Neural cell (in vitro differentiated cells): ENCODE measurements around the gene RFX8. TPM values are rescaled to one million over a fixed set of nuclear protein-coding genes. Genes with fewer than 3 reads are reported as not detected.

ENCODE experiments used
- H2AFZ ChIP-seq: fragments of 200-600, 300-800 bp; sonication (generic), shearing (Covaris generic); 2 replicates; pipeline ENCODE4 v1.6.0; 2014; ENCODE audit warnings: low read depth, mild to moderate bottlenecking, antibody characterized with exemption, low read length, moderate library complexity
- H3F3A ChIP-seq: fragments of 200-600 bp; shearing (Covaris generic); 2 replicates; pipeline ENCODE4 v1.6.1; 2016; ENCODE audit warnings: mild to moderate bottlenecking, moderate library complexity, mixed read lengths, antibody characterized with exemption, low read length; ENCODE audit not compliant: insufficient read depth, poor library complexity, severe bottlenecking
- H3K27ac ChIP-seq: fragments of 200-600, 300-800 bp; sonication (generic), shearing (Covaris generic); 2 replicates; pipeline ENCODE4 v1.5.1; 2014; ENCODE audit warnings: mild to moderate bottlenecking, low read length, moderate library complexity
- H3K27me3 ChIP-seq: fragments of 300-800, 200-600 bp; sonication (generic), shearing (Covaris generic); 2 replicates; pipeline ENCODE4 v1.6.0; 2014; ENCODE audit warnings: mild to moderate bottlenecking, low read depth, low read length, moderate library complexity; ENCODE audit not compliant: insufficient read depth
- H3K36me3 ChIP-seq: fragments of 300-800, 200-600 bp; sonication (generic), shearing (Covaris generic); 2 replicates; pipeline ENCODE4 v1.5.1; 2014; ENCODE audit warnings: mild to moderate bottlenecking, antibody characterized with exemption, low read length, moderate library complexity; ENCODE audit not compliant: insufficient read depth
- H3K4me2 ChIP-seq: fragments of 300-800, 200-600 bp; sonication (generic), shearing (Covaris generic); 2 replicates; pipeline ENCODE4 v1.6.0; 2014; ENCODE audit warnings: mild to moderate bottlenecking, low read length
- H3K4me3 ChIP-seq: fragments of 300-800, 200-600 bp; sonication (generic), shearing (Covaris generic); 2 replicates; pipeline ENCODE4 v1.5.1; 2014; ENCODE audit warnings: mild to moderate bottlenecking, low read length, moderate library complexity
- H3K79me2 ChIP-seq: fragments of 200-600 bp; shearing (Covaris generic); replicated peaks from 2 replicates; pipeline ENCODE4 v1.6.0; 2014; ENCODE audit warnings: mild to moderate bottlenecking, low read length, moderate library complexity; ENCODE audit not compliant: insufficient read depth
- H3K9ac ChIP-seq: fragments of 300-800, 200-600 bp; sonication (generic), shearing (Covaris generic); 2 replicates; pipeline ENCODE4 v1.6.1; 2016; ENCODE audit warnings: mild to moderate bottlenecking, low read length, mixed read lengths
- H3K9me2 ChIP-seq: fragments of 200-600 bp; shearing (Covaris generic); 2 replicates; pipeline ENCODE4 v1.6.1; 2016; ENCODE audit warnings: mild to moderate bottlenecking, low read length, mixed read lengths; ENCODE audit not compliant: insufficient read depth
- H3K9me3 ChIP-seq: fragments of 200-600, 300-800 bp; sonication (generic), shearing (Covaris generic); 2 replicates; pipeline ENCODE4 v1.6.1; 2016; ENCODE audit warnings: mild to moderate bottlenecking, mixed run types, low read length, moderate library complexity, mixed read lengths
- H4K20me1 ChIP-seq: fragments of 200-600 bp; shearing (Covaris generic); 2 replicates; pipeline ENCODE4 v1.6.1; 2016; ENCODE audit warnings: mild to moderate bottlenecking, mixed run types; ENCODE audit not compliant: insufficient read depth
- EP300 ChIP-seq: fragments of 450-650 bp; conservative IDR thresholded peaks from 2 replicates; pipeline ENCODE4 v1.6.1; 2014; ENCODE audit warnings: antibody characterized with exemption, mild to moderate bottlenecking, moderate library complexity; ENCODE audit not compliant: poor library complexity, severe bottlenecking
- EZH2 ChIP-seq: fragments of 200-600, 300-800 bp; shearing (Covaris generic), sonication (generic); IDR thresholded peaks from 2 replicates; pipeline ENCODE4 v1.6.1; 2014; ENCODE audit warnings: antibody characterized with exemption, low read length, borderline replicate concordance, mild to moderate bottlenecking; ENCODE audit not compliant: insufficient read depth, poor library complexity, severe bottlenecking
- MXI1 ChIP-seq: fragments of 450-650 bp; conservative IDR thresholded peaks from 2 replicates; pipeline ENCODE4 v1.6.1; 2014; ENCODE audit warnings: antibody characterized with exemption, mild to moderate bottlenecking; ENCODE audit not compliant: poor library complexity, severe bottlenecking
- POLR2AphosphoS5 ChIP-seq: IDR thresholded peaks from 2 replicates; pipeline ENCODE4 v1.6.1; 2012
- RAD21 ChIP-seq: fragments of 450-650 bp; conservative IDR thresholded peaks from 2 replicates; pipeline ENCODE4 v1.6.1; 2014; ENCODE audit warnings: antibody characterized with exemption, mild to moderate bottlenecking, moderate library complexity
- SMC3 ChIP-seq: fragments of 450-650 bp; conservative IDR thresholded peaks from 2 replicates; pipeline ENCODE4 v1.6.1; 2014; ENCODE audit warnings: antibody characterized with exemption, mild to moderate bottlenecking, moderate library complexity; ENCODE audit not compliant: poor library complexity
- TAF1 ChIP-seq: IDR thresholded peaks from 2 replicates; pipeline ENCODE4 v1.6.1; 2012; ENCODE audit warnings: low read depth
- polyA plus RNA-seq: library from polyadenylated mRNA; depleted of rRNA; stranded (reverse); fragments of >200 nt; gene quantifications from 2 replicates; pipeline ENCODE4 v1.2.3, GENCODE V29; 2014
- TF ChIP-seq, protein P1 (sequence below): IDR thresholded peaks from 2 replicates; pipeline ENCODE4 v1.6.1; 2012; ENCODE audit warnings: borderline replicate concordance
- TF ChIP-seq, protein P2 (sequence below): fragments of 450-650 bp; IDR thresholded peaks from 2 replicates; pipeline ENCODE4 v1.5.1; 2014; ENCODE audit warnings: antibody characterized with exemption, mild to moderate bottlenecking, moderate library complexity; ENCODE audit not compliant: poor library complexity, severe bottlenecking

The RFX8 gene
- polyA plus RNA-seq, 1 donor from 2014 or later, result not detected

DNA sequence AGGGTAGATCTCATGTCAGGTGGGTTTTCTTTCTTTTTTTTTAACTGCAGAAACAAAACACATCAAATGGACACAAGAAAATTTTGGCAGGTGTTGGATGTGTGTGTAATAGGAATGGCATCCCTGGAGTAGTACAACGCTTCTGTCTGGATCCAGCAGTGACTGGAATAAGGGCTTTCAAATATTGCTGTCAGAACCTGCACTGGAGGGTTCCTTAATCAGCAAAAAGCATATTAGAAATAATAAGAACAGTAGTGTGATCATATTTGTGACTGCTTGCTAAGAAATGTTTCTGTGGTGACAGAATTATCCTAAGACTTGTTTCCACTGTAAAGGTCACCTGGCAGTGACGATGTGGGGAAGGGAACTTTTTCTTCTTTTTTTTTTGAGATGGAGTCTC is 118.4 kb downstream of the RFX8 start:
- no peaks in the 10 kb centered on the region for H4K20me1 ChIP-seq
- H3K9me3 ChIP-seq, result no peaks in the 10 kb centered on the region
- no peak overlapping the region for H3K4me3 ChIP-seq
- no peaks in the 10 kb centered on the region for H3K79me2 ChIP-seq
- no peak overlapping the region for H2AFZ ChIP-seq
- no peak overlapping the region for H3K9ac ChIP-seq
- H3F3A ChIP-seq, result no peaks in the 10 kb centered on the region
- no peaks in the 10 kb centered on the region for H3K27me3 ChIP-seq
- TF ChIP-seq TAF1, result no peak
- no peak for TF ChIP-seq SMC3
- no peak overlapping the region for H3K27ac ChIP-seq
- no peaks in the 10 kb centered on the region for H3K9me2 ChIP-seq
- H3K4me2 ChIP-seq, result no peak overlapping the region
- no peaks in the 10 kb centered on the region for H3K36me3 ChIP-seq

DNA sequence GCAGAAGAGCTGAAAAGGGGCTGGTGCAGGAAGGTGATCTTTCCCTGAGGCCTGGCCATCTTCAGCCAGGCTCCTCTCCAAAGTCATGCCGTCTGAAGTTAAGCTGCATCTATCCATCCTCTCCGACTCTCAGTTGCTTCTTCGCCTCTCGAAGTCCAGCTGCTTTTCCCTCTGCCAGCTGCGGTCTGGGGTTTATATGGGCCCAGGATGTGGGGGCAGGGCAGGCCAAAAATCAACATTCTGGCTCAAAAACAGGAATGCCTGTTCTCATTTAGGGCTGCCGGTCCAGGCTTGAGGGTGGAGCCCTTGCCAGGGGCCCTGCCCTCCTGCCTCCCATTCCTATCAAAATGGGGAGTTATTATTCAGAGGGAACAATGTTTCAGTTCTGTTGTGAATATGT is 118.9 kb downstream of the RFX8 start:
- Histone ChIP-seq H3K4me2 (no peak overlapping the region), H4K20me1 (no peaks in the 10 kb centered on the region), H3K79me2 (no peaks in the 10 kb centered on the region), H3K9me3 (no peaks in the 10 kb centered on the region), H3F3A (no peaks in the 10 kb centered on the region), H3K27ac (no peak overlapping the region), H3K27me3 (no peaks in the 10 kb centered on the region), H2AFZ (no peak overlapping the region), H3K9me2 (no peaks in the 10 kb centered on the region), H3K4me3 (no peak overlapping the region), H3K36me3 (no peaks in the 10 kb centered on the region), H3K9ac (no peak overlapping the region)
- TF ChIP-seq, protein P1, sequence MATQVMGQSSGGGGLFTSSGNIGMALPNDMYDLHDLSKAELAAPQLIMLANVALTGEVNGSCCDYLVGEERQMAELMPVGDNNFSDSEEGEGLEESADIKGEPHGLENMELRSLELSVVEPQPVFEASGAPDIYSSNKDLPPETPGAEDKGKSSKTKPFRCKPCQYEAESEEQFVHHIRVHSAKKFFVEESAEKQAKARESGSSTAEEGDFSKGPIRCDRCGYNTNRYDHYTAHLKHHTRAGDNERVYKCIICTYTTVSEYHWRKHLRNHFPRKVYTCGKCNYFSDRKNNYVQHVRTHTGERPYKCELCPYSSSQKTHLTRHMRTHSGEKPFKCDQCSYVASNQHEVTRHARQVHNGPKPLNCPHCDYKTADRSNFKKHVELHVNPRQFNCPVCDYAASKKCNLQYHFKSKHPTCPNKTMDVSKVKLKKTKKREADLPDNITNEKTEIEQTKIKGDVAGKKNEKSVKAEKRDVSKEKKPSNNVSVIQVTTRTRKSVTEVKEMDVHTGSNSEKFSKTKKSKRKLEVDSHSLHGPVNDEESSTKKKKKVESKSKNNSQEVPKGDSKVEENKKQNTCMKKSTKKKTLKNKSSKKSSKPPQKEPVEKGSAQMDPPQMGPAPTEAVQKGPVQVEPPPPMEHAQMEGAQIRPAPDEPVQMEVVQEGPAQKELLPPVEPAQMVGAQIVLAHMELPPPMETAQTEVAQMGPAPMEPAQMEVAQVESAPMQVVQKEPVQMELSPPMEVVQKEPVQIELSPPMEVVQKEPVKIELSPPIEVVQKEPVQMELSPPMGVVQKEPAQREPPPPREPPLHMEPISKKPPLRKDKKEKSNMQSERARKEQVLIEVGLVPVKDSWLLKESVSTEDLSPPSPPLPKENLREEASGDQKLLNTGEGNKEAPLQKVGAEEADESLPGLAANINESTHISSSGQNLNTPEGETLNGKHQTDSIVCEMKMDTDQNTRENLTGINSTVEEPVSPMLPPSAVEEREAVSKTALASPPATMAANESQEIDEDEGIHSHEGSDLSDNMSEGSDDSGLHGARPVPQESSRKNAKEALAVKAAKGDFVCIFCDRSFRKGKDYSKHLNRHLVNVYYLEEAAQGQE, result no peak
- no peak for TF ChIP-seq EP300

DNA sequence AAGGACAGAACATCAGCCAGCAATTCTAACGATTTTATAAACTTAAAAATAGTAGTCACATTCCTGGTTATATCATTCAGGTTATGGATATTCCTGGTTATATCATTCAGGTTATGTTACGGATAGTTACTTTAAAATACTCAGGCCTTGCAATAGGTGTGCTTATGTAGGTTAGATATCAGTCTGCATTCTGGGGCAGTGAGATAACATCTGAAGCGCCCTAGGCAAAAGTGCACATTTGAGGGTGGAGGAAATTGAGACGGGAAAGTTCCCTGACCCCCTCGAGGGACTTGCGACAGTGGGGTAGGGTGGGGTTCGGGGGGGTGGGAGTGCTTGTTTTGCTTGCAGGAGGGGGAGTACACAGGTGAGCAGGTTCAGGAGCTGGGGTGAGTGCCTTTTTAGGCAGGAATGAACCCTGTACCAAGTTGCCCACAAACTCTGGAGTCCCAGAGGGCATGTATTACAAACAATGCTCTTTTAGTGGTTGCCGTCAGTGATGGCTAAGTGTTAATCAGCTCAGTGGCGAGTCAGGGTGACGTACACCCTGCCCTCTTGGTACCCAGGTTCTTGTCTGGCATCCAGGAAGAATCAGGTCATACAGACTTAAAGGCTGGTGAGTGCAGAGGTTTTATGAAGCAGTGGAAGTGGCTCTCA is 119.4 kb downstream of the RFX8 start:
- H3K27ac ChIP-seq, result no peak overlapping the region
- no peaks in the 10 kb centered on the region for H3K9me3 ChIP-seq
- no peak overlapping the region for H3K9ac ChIP-seq
- H2AFZ ChIP-seq, result no peak overlapping the region
- no peaks in the 10 kb centered on the region for H3K36me3 ChIP-seq
- no peaks in the 10 kb centered on the region for H3K9me2 ChIP-seq
- no peaks in the 10 kb centered on the region for H3K79me2 ChIP-seq
- H3F3A ChIP-seq, result no peaks in the 10 kb centered on the region
- H4K20me1 ChIP-seq, result no peaks in the 10 kb centered on the region
- H3K27me3 ChIP-seq, result no peaks in the 10 kb centered on the region
- TF ChIP-seq RAD21, result no peak
- TF ChIP-seq TAF1, result no peak
- TF ChIP-seq MXI1, result no peak
- TF ChIP-seq, protein P1, result no peak
- TF ChIP-seq EZH2, result no peak
- TF ChIP-seq, protein P2, sequence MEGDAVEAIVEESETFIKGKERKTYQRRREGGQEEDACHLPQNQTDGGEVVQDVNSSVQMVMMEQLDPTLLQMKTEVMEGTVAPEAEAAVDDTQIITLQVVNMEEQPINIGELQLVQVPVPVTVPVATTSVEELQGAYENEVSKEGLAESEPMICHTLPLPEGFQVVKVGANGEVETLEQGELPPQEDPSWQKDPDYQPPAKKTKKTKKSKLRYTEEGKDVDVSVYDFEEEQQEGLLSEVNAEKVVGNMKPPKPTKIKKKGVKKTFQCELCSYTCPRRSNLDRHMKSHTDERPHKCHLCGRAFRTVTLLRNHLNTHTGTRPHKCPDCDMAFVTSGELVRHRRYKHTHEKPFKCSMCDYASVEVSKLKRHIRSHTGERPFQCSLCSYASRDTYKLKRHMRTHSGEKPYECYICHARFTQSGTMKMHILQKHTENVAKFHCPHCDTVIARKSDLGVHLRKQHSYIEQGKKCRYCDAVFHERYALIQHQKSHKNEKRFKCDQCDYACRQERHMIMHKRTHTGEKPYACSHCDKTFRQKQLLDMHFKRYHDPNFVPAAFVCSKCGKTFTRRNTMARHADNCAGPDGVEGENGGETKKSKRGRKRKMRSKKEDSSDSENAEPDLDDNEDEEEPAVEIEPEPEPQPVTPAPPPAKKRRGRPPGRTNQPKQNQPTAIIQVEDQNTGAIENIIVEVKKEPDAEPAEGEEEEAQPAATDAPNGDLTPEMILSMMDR, result no peak
- no peak for TF ChIP-seq SMC3
- TF ChIP-seq EP300, result no peak
- no peak for TF ChIP-seq POLR2AphosphoS5
- H3K4me2 ChIP-seq, result no peak overlapping the region
- no peak overlapping the region for H3K4me3 ChIP-seq
